RPMI8226 (cell line): ENCODE results near the gene NRG2.

Experiments
- DNase-seq: peaks from one replicate; pipeline ENCODE4 v3.0.0-alpha.2; 2015

The NRG2 gene

GRCh38 chr5:139872851-139873794 is 170.0 kb downstream of the NRG2 start:
- DNase-seq = no peak

- no peak for DNase-seq
These were observed 170.9 kb downstream of the NRG2 start for GRCh38 chr5:139872052-139872766.

- DNase-seq = no peak
These were observed 171.5 kb downstream of the NRG2 start for GRCh38 chr5:139871614-139872013.

GRCh38 chr5:139870677-139871076 is 172.4 kb downstream of the NRG2 start:
- DNase-seq = no peak

GRCh38 chr5:139869042-139869790 is 173.9 kb downstream of the NRG2 start:
- peak; percentile 20 for DNase-seq

- no peak for DNase-seq
These were observed 175.5 kb downstream of the NRG2 start for GRCh38 chr5:139867581-139867980.

GRCh38 chr5:139867109-139867508 is 176.0 kb downstream of the NRG2 start:
- no peak for DNase-seq

- no peak for DNase-seq
These were observed 178.2 kb downstream of the NRG2 start for GRCh38 chr5:139864716-139865483.

GRCh38 chr5:139863855-139864558 is 179.1 kb downstream of the NRG2 start:
- peak; percentile 62 for DNase-seq

GRCh38 chr5:139863361-139863760 is 179.7 kb downstream of the NRG2 start:
- no peak for DNase-seq

GRCh38 chr5:139862803-139863202 is 180.3 kb downstream of the NRG2 start:
- no peak for DNase-seq

GRCh38 chr5:139862313-139862712 is 180.8 kb downstream of the NRG2 start:
- no peak for DNase-seq

- no peak for DNase-seq
These were observed 181.3 kb downstream of the NRG2 start for GRCh38 chr5:139861889-139862207.

- DNase-seq = no peak
These were observed 181.8 kb downstream of the NRG2 start for GRCh38 chr5:139861021-139861888.

- no peak for DNase-seq
These were observed 184.1 kb downstream of the NRG2 start for GRCh38 chr5:139859013-139859412.

- DNase-seq = no peak
These were observed 186.4 kb downstream of the NRG2 start for GRCh38 chr5:139856714-139857113.

- DNase-seq = no peak
These were observed 187.1 kb downstream of the NRG2 start for GRCh38 chr5:139855946-139856540.

- DNase-seq = no peak
These were observed 187.6 kb downstream of the NRG2 start for GRCh38 chr5:139855451-139855850.

- no peak for DNase-seq
These were observed 188.1 kb downstream of the NRG2 start for GRCh38 chr5:139854953-139855352.

- no peak for DNase-seq
These were observed 189.0 kb downstream of the NRG2 start for GRCh38 chr5:139854029-139854605.
